NOMO-1 treated with dmso at 0.1 percent for 144 hours (cell line): ENCODE data around the gene MERTK.
"Not testable (repeated sequence)": the region's sequence is repeated elsewhere in the genome, so short reads cannot be mapped to it uniquely, and the experiment has no call there.

Experiments used
- DNase-seq: peaks from one replicate; lab custom pipeline; 2025; ENCODE audit not compliant: unreplicated experiment; lab: John Stamatoyannopoulos, UW

Gene MERTK

GRCh38 chr2:112035786-112036185, 137.4 kb downstream of the MERTK start:
- no peak for DNase-seq

GRCh38 chr2:112039556-112039955, 141.1 kb downstream of the MERTK start:
- not testable (repeated sequence) for DNase-seq

- DNase-seq, result not testable (repeated sequence)
These were observed 141.7 kb downstream of the MERTK start for GRCh38 chr2:112040066-112040465.

GRCh38 chr2:112041460-112041859, 143.1 kb downstream of the MERTK start:
- DNase-seq, result not testable (repeated sequence)

GRCh38 chr2:112045446-112046014, 147.1 kb downstream of the MERTK start:
- no peak for DNase-seq

- no peak for DNase-seq
These were observed 147.8 kb downstream of the MERTK start for GRCh38 chr2:112046231-112046630.

- no peak for DNase-seq
These were observed 149.3 kb downstream of the MERTK start for GRCh38 chr2:112047537-112048235.

GRCh38 chr2:112048236-112048592, 149.8 kb downstream of the MERTK start:
- no peak for DNase-seq

GRCh38 chr2:112048887-112049286, 150.5 kb downstream of the MERTK start:
- DNase-seq, result peak; percentile 19

- no peak for DNase-seq
These were observed 151.9 kb downstream of the MERTK start for GRCh38 chr2:112050316-112050715.

- DNase-seq, result peak; percentile 90
These were observed 155.8 kb downstream of the MERTK start for GRCh38 chr2:112053917-112054846.

- DNase-seq, result peak; percentile 97
These were observed 156.7 kb downstream of the MERTK start, which contains the start of gene TMEM87B for GRCh38 chr2:112054847-112055729. Gene TMEM87B, plus strand, starts transcription at chr2:112055269. Its CDS starts 323 bp downstream, at chr2:112055592.

- DNase-seq, result peak; percentile 86
These were observed 157.6 kb downstream of the MERTK start for GRCh38 chr2:112055730-112056625.

- DNase-seq, result no peak
These were observed 158.2 kb downstream of the MERTK start for GRCh38 chr2:112056626-112056987.

GRCh38 chr2:112059671-112060070, 161.3 kb downstream of the MERTK start:
- no peak for DNase-seq

- no peak for DNase-seq
These were observed 162.9 kb downstream of the MERTK start for GRCh38 chr2:112061299-112061698.

GRCh38 chr2:112061840-112062239, 163.4 kb downstream of the MERTK start:
- DNase-seq, result no peak

- DNase-seq, result no peak
These were observed 164.5 kb downstream of the MERTK start for GRCh38 chr2:112062894-112063293.

GRCh38 chr2:112065486-112065885, 167.1 kb downstream of the MERTK start:
- no peak for DNase-seq

- DNase-seq, result no peak
These were observed 167.6 kb downstream of the MERTK start for GRCh38 chr2:112065966-112066365.
